SK-N-SH (cell line): ENCODE data around the gene CREG1.

ENCODE experiments used
- ELF1 ChIP-seq: IDR thresholded peaks from 2 replicates; pipeline ENCODE4 v1.4.0; 2012
- EP300 ChIP-seq, 2 experiments: IDR thresholded peaks; 2 replicates each; pipeline versions ENCODE4 v1.4.0 to v1.6.1; 2012; ENCODE audit warnings: borderline replicate concordance in 1 of 2, low read depth in 1 of 2, low read length in 1 of 2
- JUND ChIP-seq: IDR thresholded peaks from 2 replicates; pipeline ENCODE4 v1.4.0; 2012
- POLR2AphosphoS5 ChIP-seq: IDR thresholded peaks from 2 replicates; pipeline ENCODE4 v1.6.1; 2012; ENCODE audit warnings: low read depth, low read length
- SIN3A ChIP-seq: IDR thresholded peaks from 2 replicates; pipeline ENCODE4 v1.6.1; 2012; ENCODE audit warnings: low read depth, mild to moderate bottlenecking, low read length, moderate library complexity, borderline replicate concordance
- TAF1 ChIP-seq: IDR thresholded peaks from 2 replicates; pipeline ENCODE4 v1.6.1; 2012; ENCODE audit warnings: low read depth, mild to moderate bottlenecking, low read length, moderate library complexity, borderline replicate concordance
- TF ChIP-seq, protein P1 (sequence below): fragments of 200-600 bp; sonication (generic); IDR thresholded peaks from 2 replicates; pipeline ENCODE4 v1.6.1; 2017; ENCODE audit warnings: antibody characterized with exemption, mild to moderate bottlenecking, moderate library complexity

- TF ChIP-seq, protein P1, sequence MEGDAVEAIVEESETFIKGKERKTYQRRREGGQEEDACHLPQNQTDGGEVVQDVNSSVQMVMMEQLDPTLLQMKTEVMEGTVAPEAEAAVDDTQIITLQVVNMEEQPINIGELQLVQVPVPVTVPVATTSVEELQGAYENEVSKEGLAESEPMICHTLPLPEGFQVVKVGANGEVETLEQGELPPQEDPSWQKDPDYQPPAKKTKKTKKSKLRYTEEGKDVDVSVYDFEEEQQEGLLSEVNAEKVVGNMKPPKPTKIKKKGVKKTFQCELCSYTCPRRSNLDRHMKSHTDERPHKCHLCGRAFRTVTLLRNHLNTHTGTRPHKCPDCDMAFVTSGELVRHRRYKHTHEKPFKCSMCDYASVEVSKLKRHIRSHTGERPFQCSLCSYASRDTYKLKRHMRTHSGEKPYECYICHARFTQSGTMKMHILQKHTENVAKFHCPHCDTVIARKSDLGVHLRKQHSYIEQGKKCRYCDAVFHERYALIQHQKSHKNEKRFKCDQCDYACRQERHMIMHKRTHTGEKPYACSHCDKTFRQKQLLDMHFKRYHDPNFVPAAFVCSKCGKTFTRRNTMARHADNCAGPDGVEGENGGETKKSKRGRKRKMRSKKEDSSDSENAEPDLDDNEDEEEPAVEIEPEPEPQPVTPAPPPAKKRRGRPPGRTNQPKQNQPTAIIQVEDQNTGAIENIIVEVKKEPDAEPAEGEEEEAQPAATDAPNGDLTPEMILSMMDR: no peak
- no peak for TF ChIP-seq POLR2AphosphoS5
- no peak for TF ChIP-seq SIN3A
- TF ChIP-seq JUND: no peak
- no peak for TF ChIP-seq EP300 (IDR thresholded peaks at IDR 0.05; ENCODE audit: borderline replicate concordance in 1 of 2, low read depth in 1 of 2, low read length in 1 of 2)
- no peak for TF ChIP-seq ELF1
- no peak for TF ChIP-seq TAF1
Measured at GRCh38 chr1:167528057-167528728, 25.4 kb downstream of the CREG1 start.
